CD4-positive, alpha-beta T cell treated with Interleukin-4 for 1 hour (primary cell): ENCODE results near the gene GPX2.
A peak's percentile ranks its signal among the peaks of the same experiment; 100 is the strongest.

Experiments used
- DNase-seq, 2 donors: peaks; one replicate each; pipeline ENCODE4 v3.0.0-alpha.2; 2020 to 2022

The GPX2 gene

DNA sequence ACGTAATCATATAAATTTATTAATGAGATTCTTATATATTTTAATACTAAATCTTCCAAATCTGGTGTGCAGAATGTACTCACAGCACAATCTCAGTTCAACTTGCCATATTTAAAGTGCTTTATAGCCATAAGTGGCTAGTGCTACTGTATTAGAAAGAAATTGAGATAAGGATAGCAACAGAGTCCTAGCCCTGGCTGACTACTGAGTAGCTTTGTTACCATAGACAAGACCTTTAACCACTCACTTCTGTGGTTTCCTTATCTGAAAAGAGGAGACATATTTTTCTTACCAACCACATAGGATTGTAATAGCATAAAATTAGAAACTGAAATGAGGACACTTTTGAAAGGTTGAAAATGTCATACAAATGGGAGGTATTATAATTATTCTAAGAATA is 30.3 kb downstream of the GPX2 start:
- DNase-seq, result peak in 1 of 2 donors; percentile 16

DNA sequence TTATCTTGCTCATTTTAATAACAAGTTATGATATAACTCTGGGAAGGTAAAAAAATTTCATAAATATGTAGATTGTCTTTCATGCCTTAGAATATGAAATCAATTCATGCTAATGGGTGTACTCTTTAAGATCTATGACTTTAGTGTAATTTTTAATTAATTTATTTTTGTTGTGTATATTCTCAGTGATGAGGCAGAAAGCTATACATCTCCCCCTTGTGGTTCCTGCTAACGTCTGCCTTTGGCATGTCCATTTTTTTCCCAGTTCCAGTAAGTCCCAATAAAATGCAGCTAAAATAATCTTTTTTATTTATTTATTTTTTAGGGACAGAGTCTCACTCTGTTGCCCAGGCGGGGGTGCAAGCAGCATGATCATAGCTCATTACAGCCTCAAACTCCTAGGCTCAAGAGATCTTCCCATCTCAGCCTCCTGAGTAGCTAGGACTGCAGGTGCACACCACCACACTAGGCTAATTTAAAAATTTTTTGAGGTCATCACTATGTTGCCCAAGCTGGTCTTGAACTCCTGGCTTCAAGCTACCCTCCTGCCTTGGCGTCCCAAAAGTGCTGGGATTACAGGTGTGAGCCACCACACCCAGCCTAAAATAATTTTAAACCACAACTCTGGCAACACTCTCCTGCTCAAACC is 31.6 kb downstream of the GPX2 start:
- DNase-seq, result no peak

DNA sequence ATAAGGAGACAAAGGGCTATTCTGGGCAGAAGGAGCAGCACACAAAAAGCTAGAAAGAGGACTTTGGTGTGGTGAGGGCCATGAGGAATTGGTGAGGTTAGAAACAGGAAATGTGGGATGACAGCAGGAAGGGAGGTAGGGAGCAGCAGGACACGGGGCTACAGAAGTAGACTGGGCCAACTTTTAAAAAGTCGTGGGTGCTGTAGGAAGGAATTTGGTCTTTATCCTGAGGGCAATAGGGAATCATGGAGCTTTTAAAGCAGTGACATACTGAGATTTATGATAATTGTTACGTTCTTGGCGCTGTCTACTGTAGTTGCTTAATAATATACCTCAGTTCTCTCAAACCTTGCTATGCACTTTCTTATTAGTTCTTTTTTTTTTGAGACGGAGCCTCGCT is 36.5 kb downstream of the GPX2 start:
- DNase-seq, result no peak

DNA sequence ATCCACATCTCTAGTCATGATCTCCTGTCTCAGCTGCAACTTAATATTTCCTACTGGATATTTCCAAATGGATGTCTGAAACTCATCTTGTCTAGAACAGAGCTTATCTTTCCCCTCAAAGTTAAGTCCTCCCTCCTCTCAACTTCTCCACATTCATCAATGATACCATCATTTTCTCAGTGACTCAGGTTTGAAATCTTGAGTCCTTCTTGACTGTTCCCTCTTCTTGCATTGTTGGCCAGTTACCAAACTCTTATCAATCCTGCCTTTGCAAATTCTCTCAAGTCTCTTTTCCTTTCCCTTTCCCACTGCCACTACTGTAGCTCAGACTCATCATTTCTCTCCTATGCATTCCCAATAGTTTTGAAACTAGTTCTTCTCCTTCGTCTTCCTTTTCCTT is 42.6 kb downstream of the GPX2 start:
- no peak for DNase-seq

DNA sequence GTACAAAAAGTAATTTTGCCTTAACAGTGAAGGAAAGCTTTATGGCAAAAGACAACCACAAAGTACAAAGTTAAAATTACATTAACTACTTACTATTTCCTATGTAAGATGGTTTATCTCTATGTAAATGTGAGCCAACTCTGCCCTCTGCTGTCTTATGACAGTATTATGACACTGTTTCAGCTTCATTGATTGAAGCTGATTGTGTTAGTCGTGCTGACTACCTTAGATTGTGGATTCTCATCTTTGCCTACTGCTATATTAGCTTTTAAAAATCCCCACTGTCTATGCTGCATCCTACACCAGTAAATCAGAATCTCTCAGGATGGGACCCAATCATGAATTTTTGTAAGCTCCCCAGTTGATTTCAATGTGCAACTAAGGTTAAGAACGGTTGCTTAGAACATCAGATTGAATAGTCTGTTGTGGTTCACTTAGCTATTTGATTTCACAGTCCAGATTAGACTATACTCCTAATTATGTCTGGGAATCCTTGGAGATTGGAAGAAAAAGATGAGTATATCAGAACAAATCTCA is 50.6 kb downstream of the GPX2 start:
- peak; percentile 25 to 74 for DNase-seq

DNA sequence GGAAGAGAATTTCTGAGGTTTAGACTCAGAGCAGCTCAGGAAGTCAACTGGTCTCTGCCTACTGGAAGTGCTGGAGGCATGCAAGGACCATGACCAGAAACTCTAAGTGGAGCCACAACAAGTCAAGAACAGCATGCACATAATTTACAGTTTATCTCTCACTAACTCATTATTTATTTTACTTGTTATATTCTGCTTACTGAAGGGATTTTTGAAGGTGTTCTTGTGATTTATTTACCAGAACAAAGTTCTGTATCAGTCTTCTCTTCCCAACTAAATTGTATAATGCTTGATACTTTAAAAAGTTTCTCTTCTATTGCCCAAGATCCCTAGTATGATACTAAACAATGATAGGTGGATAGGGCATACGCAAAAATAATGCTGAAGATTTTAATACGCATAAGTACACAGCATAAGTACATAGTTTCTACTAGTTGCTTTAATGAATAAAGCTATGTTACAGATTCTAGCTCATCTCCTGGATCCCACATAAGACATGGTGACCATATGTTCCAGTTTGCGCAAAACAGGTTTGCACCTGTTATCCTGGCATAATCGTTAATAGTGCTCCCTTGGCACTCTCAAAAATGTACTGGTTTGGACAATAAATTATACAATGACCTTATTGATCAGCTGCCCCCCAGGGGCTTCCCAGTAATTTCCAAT is 51.2 kb downstream of the GPX2 start:
- DNase-seq, result no peak

DNA sequence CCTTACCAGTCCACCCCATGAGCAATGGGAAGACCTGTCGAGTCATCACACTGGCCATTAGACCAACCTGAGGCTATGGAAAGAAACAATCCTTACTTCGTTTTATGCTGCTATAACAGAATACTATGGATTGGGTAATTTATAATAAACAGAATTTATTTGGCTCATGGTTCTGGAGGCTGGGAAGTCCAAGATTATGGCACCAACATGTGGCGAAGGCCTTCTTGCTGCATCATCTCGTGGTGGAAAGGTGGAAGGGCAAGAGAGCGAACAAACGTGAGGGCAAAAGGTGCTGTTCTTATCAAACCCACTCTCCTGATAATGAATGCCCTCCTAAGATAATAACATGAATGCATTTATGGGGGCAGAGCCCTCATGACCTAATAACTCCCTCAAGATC is 53.2 kb downstream of the GPX2 start:
- DNase-seq, result no peak
